Germinal center (tissue), 1 donor: ENCODE data around the gene LNX1.

ENCODE experiments used
- DNase-seq: peaks from one replicate; pipeline ENCODE4 v3.0.0; 2012; ENCODE audit warnings: mixed read lengths, low spot score

Gene LNX1

DNA sequence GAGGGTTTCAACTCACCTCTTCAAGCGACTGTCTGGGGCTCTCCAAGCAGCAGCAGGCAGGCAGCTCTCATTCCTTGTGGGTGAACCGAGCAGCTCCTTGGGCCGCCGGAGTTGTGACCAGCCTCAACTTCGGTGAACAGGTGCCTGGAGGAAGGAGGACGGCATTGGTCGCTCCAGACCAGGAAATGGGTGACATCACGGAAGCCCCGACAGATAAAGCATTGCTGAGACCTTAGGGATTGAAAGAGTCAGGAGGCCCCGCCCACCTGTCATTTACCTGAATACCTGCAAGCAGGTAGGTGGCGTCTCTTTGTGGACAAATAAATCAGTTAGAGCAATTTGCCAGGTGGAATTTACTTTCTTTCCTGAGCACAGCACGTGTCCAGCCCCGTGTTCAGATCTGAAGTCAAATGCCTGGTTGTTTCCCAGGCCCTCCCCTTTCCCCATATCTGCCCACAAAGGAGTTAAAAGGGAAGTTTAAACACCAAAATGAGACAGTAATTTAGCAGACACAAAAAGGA, at the start of gene LNX1:
LNX1 (minus strand) TSS at position 115 of the 521 bp plus-strand sequence. CDS start 17,484 bp downstream, outside the sequence.
- DNase-seq, result no peak

GRCh38 chr4:53640576-53641453, 49.5 kb upstream of the LNX1 start:
- no peak for DNase-seq

- no peak for DNase-seq
These were observed 47.6 kb upstream of the LNX1 start for GRCh38 chr4:53638919-53639318.

DNA sequence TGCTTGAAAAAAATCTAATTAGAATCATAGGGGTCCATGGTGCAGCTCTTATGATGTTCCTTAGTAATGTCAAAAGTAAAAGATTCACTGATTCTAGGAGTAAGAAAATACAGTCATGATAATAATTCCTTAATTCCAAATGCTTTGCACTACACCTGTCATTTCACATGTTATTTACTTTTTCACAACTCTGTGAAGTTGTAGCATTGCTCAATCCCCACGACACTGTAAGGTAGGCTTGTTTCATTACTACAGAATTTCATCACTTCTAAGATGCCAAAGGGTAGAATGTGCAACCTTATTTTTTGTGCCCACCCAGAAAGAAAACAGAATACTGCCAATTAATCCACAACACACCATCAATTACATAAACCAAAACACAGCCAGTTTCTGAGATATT, 46.1 kb upstream of the LNX1 start:
- DNase-seq, result no peak

DNA sequence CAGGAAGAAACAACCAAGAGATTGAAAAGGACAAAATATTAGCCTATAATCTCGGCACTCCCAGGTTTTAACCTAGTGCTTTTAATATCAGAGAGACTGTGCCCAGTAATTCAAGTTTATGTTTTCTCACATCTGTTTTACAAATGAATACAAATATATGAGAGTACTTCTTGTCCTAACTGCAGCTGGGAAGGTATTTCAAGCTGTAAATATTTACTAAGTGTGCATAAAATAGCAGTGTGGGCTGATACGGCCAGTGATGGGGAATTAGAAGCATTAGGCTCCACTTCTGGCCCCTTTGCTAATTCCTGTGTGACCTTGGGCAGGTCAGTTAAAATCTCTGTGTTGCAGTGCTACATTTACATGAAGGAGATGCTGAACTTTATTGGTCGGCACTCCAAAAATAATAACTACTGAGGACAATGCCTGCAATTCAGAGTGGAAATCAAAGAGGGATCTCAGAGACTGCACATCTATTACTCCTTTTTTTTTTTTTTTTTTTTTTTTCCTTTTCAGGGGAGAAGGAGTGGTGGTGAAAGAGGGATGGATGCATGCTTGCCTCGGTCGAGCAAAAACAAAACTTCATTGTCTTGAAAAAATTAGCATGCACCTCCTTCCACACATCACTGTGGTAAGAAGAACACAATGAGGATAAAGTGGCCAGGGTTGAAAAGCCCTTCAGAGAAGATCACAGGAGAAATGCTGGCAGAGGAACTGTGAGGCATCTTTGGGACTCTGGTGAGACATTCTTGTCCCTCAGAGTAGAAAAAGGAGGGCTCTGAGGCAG, 44.6 kb upstream of the LNX1 start:
- no peak for DNase-seq

GRCh38 chr4:53633608-53634007, 42.3 kb upstream of the LNX1 start:
- DNase-seq, result no peak

DNA sequence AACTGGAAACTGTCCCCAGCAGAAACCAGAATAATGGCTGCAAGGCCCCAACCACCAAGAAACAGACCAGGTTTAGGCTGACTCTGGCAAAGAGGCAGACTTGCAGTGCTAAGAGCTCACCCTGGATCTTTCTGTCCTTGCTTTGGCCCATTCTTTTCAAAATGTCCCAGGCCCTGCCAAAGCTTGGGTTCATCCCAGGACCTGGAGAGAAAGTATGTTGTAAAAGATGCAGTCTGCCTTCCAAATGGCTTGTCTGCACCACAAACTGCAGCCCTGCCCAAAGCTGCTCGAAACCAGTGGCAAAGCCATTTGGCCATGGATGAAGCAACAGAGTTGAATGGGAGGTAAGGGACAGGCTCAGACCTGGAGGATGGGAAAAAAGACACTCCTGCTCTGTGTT, 38.0 kb upstream of the LNX1 start:
- DNase-seq, result no peak

DNA sequence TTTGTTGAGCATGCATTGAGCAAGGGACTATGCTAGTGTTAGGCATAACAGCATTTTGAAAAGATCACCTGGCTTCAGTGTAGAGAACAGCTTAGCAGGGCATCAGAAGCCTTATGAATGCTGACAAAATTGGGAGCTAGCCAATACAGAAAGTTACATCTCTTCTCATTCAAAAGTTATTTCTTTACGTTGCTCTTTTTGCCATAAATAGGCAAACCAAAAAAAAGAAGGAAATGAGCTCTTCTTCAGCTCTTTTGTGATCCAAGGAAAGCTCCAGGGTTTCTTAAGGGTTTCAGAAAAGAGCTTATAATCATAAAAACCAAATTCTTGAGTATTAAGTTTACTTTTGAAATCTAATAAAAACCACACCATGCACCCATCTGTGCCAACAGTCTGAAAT, 35.2 kb upstream of the LNX1 start:
- DNase-seq, result no peak

GRCh38 chr4:53625888-53626287, 34.6 kb upstream of the LNX1 start:
- DNase-seq, result no peak

DNA sequence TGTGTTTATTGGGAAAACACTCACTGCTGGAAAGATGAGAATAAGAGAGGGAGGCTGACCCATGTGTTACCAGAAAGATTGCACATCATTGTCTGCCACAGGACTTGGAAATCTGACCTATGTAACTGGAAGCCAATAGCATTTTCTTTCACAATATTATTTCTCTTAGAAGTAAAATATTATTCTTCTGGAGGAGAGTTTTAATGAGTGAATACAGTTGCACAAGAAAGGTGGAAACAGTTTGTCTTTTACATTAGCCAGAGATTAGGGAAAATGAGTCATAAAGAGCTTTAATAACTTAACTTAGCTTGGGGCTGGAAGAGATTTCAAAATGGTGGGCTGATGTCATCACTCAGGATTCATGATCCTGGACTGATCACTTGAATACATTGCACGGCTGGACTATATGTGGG, 31.5 kb upstream of the LNX1 start:
- no peak for DNase-seq

GRCh38 chr4:53620956-53621355, 29.7 kb upstream of the LNX1 start:
- DNase-seq, result no peak

- no peak for DNase-seq
These were observed 28.1 kb upstream of the LNX1 start for GRCh38 chr4:53619431-53619830.

DNA sequence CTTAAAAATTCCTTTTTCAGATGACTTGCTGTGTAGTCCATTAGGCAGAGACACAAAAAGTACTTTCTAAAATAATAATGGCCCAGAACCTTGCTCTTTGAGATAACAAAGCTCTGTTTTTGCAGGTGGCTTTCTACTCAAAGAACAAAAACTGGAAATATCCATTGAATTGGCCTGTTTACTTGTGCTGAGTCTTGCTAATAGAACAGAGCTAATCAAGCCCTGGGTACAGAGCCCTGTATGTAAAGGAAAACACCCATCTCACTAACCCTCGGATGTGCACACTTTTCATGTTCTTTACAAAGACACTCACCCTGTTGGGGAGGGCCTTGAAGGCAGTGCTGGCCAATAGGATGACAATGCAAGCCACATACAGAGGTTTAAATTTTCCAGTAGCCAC, 27.0 kb upstream of the LNX1 start:
- no peak for DNase-seq

GRCh38 chr4:53617101-53617680, 25.9 kb upstream of the LNX1 start:
- DNase-seq, result no peak

- DNase-seq, result no peak
These were observed 24.9 kb upstream of the LNX1 start for GRCh38 chr4:53616219-53616618.

- no peak for DNase-seq
These were observed 23.3 kb upstream of the LNX1 start for GRCh38 chr4:53614591-53614990.

DNA sequence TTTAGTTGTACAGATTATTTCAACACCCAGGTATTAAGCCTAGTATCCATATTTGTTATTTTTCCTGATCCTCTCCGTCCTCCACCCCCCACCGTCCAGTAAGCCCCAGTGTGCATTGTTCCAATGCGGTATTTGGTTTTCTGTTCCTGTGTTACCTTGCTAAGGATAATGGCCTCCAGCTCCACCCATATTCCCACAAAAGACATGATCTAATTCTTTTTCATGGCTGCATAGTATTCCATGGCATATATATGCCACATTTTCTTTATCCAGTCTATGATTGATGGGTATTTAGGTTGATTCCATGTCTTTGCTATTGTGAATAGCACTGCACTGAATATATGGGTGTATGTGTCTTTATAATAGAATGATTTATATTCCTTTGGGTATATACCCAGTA, 22.1 kb upstream of the LNX1 start:
- DNase-seq, result no peak

DNA sequence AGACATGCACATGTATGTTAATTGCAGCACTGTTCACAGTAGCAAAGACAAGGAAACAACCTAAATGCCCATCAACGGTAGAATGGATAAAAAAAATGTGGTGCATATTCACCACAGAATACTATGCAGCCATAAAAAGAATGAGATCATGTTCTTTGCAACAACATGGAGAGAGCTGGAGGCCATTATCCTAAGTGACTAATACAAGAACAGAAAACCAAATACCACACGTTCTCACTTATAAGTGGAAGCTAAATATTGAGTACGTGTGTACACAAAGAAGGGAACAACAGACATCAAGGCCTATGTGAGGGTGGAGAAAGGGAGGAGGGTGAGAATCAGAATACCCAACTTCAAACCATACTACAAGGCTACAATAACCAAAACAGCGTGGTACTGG, 17.4 kb upstream of the LNX1 start:
- no peak for DNase-seq

DNA sequence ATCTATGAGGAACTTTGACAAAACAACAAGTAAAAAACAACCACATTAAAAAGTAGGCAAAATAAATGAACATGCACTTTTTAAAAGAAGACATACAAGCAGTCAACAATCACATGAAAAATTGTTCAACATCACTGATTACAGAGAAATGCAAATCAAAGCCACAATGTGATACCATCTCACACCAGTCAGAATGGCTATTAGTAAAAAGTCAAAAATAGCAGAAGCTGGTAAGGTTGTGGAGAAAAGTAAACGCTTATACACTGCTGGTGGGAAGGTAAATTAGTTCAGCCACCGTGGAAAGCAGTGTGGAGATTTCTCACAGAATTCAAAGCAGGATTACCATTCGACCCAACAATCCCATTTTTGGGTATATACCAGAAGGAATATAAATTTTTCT, 17.0 kb upstream of the LNX1 start:
- DNase-seq, result no peak

DNA sequence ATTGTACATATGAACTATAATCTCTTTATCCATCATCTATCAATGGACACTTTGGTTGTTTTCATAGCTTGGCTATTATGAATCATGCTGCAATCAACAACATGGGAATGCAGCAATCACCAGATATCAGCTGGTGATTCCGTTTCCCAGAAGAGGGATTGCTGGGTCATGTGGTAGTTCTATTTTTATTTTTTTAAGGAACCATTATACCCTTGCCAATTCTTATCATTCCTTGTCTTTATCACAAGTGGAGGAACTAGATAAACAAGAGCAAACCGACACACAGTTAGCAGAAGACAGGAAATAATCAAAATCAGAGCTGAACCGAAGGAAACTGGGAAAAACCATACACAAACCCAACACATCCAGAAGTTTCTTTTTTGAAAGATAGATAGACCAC, 14.5 kb upstream of the LNX1 start:
- no peak for DNase-seq

DNA sequence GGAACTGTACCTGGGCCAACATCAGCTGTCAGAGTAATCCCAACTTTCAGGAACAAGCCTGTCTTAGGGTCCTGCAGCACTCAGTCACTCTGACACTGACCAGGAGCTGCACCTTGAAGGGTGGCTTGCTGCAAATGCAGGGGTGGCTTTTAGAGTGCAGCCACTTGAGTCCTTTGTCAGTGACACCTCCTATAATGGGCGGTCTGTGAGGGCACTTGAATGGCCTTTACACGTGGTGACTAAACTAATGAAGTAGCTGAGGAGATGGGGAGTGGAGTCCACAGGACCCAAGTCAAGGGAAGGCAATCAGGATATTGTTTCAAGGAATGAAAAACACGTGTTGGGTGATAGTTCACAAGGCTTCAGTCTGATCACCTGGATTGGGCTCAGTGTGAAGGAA, 11.1 kb upstream of the LNX1 start:
- DNase-seq, result no peak

DNA sequence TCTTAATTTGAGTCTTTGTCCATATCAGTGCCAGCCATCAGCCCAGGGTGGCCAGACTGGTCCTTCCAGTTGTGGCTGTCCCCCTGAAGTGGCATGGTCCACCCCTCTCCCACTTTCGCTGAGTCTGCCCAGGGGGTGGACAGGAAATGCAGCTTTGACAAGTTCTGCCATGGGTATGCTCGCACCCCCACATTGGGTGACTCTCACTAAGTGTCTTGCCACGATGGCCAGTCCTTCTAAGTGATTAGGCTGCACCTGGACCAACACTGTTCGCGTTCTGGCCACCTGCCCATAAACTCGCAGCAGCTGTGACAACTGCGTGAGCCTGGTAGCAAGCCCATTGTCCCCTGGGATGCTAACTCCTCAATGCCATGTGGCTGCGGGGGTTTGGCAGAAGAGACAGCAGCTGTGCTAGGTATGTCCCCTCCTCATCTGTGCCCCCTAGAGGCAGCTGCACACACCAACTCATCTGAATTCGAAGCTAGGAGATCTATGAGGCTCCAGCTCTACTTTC, 10.0 kb upstream of the LNX1 start:
- peak; percentile 28 for DNase-seq

DNA sequence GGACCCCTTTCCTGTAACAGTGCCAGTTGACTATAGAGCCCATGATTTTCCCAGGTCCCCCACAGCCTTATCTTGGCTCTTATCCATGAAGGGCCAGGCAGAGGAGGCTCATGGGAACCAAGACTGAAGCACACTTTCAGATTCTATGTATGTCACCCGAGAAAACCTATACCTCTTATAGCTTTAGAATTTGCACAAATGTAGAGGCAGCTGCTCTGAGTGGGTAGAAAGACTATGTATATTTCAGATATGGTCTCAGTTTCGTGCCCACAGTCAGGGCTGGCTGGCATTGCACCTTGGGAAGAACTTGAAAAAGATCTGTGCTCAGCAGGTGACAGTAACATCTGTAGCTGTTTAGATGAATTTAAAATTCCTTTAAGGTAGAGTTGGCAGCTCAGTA, 8.3 kb upstream of the LNX1 start:
- DNase-seq, result no peak
